Activated naive CD4-positive, alpha-beta T cell treated with anti-CD3 and anti-CD28 coated beads for 36 hours (primary cell): ENCODE data around the gene MPZL1. TPM values are rescaled to one million over a fixed set of nuclear protein-coding genes. Genes with fewer than 3 reads are reported as not detected.
"Not testable (repeated sequence)": the region's sequence is repeated elsewhere in the genome, so short reads cannot be mapped to it uniquely, and the experiment has no call there.

ENCODE experiments used
- CTCF ChIA-PET: fragments of 350-600 bp; sonication (Branson Sonifier 250); formaldehyde crosslinking; loops from one replicate; lab custom pipeline; 2021; ENCODE audit warnings: antibody characterized with exemption; lab: Charles Lee
- DNase-seq: peaks from one replicate; pipeline ENCODE4 v3.0.0-alpha.2; 2020
- H3K27ac Mint-ChIP-seq: one replicate; pipeline ENCODE4 v1.8.0; 2021; ENCODE audit warnings: mild to moderate bottlenecking, mixed read lengths
- H3K27me3 Mint-ChIP-seq: one replicate; pipeline ENCODE4 v1.8.0; 2021; ENCODE audit warnings: low read depth, mixed read lengths
- H3K36me3 Mint-ChIP-seq: one replicate; pipeline ENCODE4 v1.8.0; 2021; ENCODE audit warnings: low read depth, mixed read lengths
- H3K4me1 Mint-ChIP-seq: one replicate; pipeline ENCODE4 v1.8.0; 2021; ENCODE audit warnings: low read depth, mixed read lengths
- H3K4me3 Mint-ChIP-seq: one replicate; pipeline ENCODE4 v1.8.0; 2021; ENCODE audit warnings: mild to moderate bottlenecking, moderate library complexity, mixed read lengths
- H3K9me3 Mint-ChIP-seq: one replicate; pipeline ENCODE4 v1.8.0; 2021; ENCODE audit warnings: mixed read lengths
- intact Hi-C: fragments of 100-400 bp; cut with micrococcal nuclease; formaldehyde crosslinking; loops from one replicate; pipeline ENCODE4 v1.15.1; 2023
- total RNA-seq, 2 experiments: library from RNA; stranded (reverse); gene quantifications; one replicate each; pipeline ENCODE4 v1.2.3, GENCODE V29; 2021

The MPZL1 gene
- total RNA-seq, 2 experiments from 2014 or later, result 24.2 to 28.1 TPM

GRCh38 chr1:167722152-167722869 lies 529 bp downstream of the MPZL1 start:
- Mint-ChIP-seq H3K36me3 (peaks cover 9% of the 10 kb centered on the region), H3K27ac (no peak overlapping the region), H3K27me3 (no peaks in the 10 kb centered on the region), H3K4me3 (peak overlapping the region; percentile 89), H3K9me3 (no peaks in the 10 kb centered on the region), H3K4me1 (peaks cover 52% of the 10 kb centered on the region)
- intact Hi-C loops, result no loop called here
- CTCF ChIA-PET, result interaction anchor here (1.0 to 1.4 kb wide), 2 partner anchors 80 to 360 kb away, joined by 3 to 5 read pairs; no protein-coding TSS in a partner anchor
- peak; percentile 44 for DNase-seq

GRCh38 chr1:167722870-167723251 lies 1.1 kb downstream of the MPZL1 start:
- no peaks in the 10 kb centered on the region for H3K9me3 Mint-ChIP-seq
- peaks cover 9% of the 10 kb centered on the region for H3K36me3 Mint-ChIP-seq
- intact Hi-C loops, result no loop called here
- no peak overlapping the region for H3K27ac Mint-ChIP-seq
- H3K4me3 Mint-ChIP-seq, result peak overlapping the region; percentile 89
- no peaks in the 10 kb centered on the region for H3K27me3 Mint-ChIP-seq
- peaks cover 52% of the 10 kb centered on the region for H3K4me1 Mint-ChIP-seq
- CTCF ChIA-PET, result interaction anchor here (1.4 kb wide), 1 partner anchor 80 kb away, joined by 5 read pairs; no protein-coding TSS in a partner anchor
- DNase-seq, result no peak

GRCh38 chr1:167723707-167724323 lies 2.0 kb downstream of the MPZL1 start:
- DNase-seq, result no peak
- Mint-ChIP-seq H3K9me3 (no peaks in the 10 kb centered on the region), H3K4me3 (no peak overlapping the region), H3K36me3 (peaks cover 9% of the 10 kb centered on the region), H3K4me1 (peaks cover 52% of the 10 kb centered on the region), H3K27ac (no peak overlapping the region), H3K27me3 (no peaks in the 10 kb centered on the region)
- CTCF ChIA-PET, result interaction anchor here (1.7 kb wide), 1 partner anchor 9 kb away, joined by 6 read pairs; no protein-coding TSS in a partner anchor
- intact Hi-C loops, result no loop called here

- CTCF ChIA-PET, result no interaction called here
- H3K36me3 Mint-ChIP-seq, result peaks cover 13% of the 10 kb centered on the region
- peaks cover 33% of the 10 kb centered on the region for H3K4me1 Mint-ChIP-seq
- no peak overlapping the region for H3K4me3 Mint-ChIP-seq
- H3K27me3 Mint-ChIP-seq, result no peaks in the 10 kb centered on the region
- intact Hi-C loops, result no loop called here
- no peaks in the 10 kb centered on the region for H3K9me3 Mint-ChIP-seq
- DNase-seq, result no peak
- no peak overlapping the region for H3K27ac Mint-ChIP-seq
These were observed 4.2 kb downstream of the MPZL1 start for GRCh38 chr1:167726008-167726407.

- Mint-ChIP-seq H3K4me1 (peaks cover 16% of the 10 kb centered on the region), H3K27me3 (no peaks in the 10 kb centered on the region), H3K36me3 (peaks cover 12% of the 10 kb centered on the region), H3K27ac (no peak overlapping the region), H3K9me3 (no peaks in the 10 kb centered on the region), H3K4me3 (no peak overlapping the region)
- CTCF ChIA-PET, result no interaction called here
- no peak for DNase-seq
- intact Hi-C loops, result no loop called here
These were observed 7.1 kb downstream of the MPZL1 start for GRCh38 chr1:167728818-167729410.

GRCh38 chr1:167734227-167734626 lies 12.4 kb downstream of the MPZL1 start:
- DNase-seq, result no peak
- peaks cover 11% of the 10 kb centered on the region for H3K36me3 Mint-ChIP-seq
- no peaks in the 10 kb centered on the region for H3K9me3 Mint-ChIP-seq
- CTCF ChIA-PET, result no interaction called here
- no peaks in the 10 kb centered on the region for H3K27me3 Mint-ChIP-seq
- intact Hi-C loops, result no loop called here
- no peak overlapping the region for H3K27ac Mint-ChIP-seq
- no peak overlapping the region for H3K4me3 Mint-ChIP-seq
- no peaks in the 10 kb centered on the region for H3K4me1 Mint-ChIP-seq

GRCh38 chr1:167734841-167735240 lies 13.1 kb downstream of the MPZL1 start:
- intact Hi-C loops, result no loop called here
- Mint-ChIP-seq H3K4me3 (no peak overlapping the region), H3K4me1 (no peaks in the 10 kb centered on the region), H3K27me3 (no peaks in the 10 kb centered on the region), H3K9me3 (no peaks in the 10 kb centered on the region), H3K36me3 (peaks cover 9% of the 10 kb centered on the region), H3K27ac (no peak overlapping the region)
- no peak for DNase-seq
- CTCF ChIA-PET, result no interaction called here

GRCh38 chr1:167737169-167737568 lies 15.4 kb downstream of the MPZL1 start:
- Mint-ChIP-seq H3K4me3 (no peak overlapping the region), H3K9me3 (no peaks in the 10 kb centered on the region), H3K27me3 (no peaks in the 10 kb centered on the region), H3K4me1 (no peaks in the 10 kb centered on the region), H3K27ac (no peak overlapping the region), H3K36me3 (peaks cover 7% of the 10 kb centered on the region)
- intact Hi-C loops, result no loop called here
- no peak for DNase-seq
- CTCF ChIA-PET, result no interaction called here

- H3K9me3 Mint-ChIP-seq, result no peaks in the 10 kb centered on the region
- peaks cover 7% of the 10 kb centered on the region for H3K36me3 Mint-ChIP-seq
These were observed 16.4 kb downstream of the MPZL1 start for GRCh38 chr1:167738158-167738557.

GRCh38 chr1:167739752-167740151 lies 18.0 kb downstream of the MPZL1 start:
- Mint-ChIP-seq H3K27me3 (no peaks in the 10 kb centered on the region), H3K27ac (no peak overlapping the region), H3K36me3 (peaks cover 7% of the 10 kb centered on the region), H3K4me1 (peaks cover 7% of the 10 kb centered on the region), H3K9me3 (no peaks in the 10 kb centered on the region), H3K4me3 (no peak overlapping the region)
- CTCF ChIA-PET, result no interaction called here
- intact Hi-C loops, result no loop called here
- DNase-seq, result no peak

More at GRCh38 chr1:167738158-167738557, 16.4 kb downstream of the MPZL1 start:
- Mint-ChIP-seq H3K27me3 (no peaks in the 10 kb centered on the region), H3K27ac (no peak overlapping the region), H3K4me3 (no peak overlapping the region), H3K4me1 (peaks cover 6% of the 10 kb centered on the region)
- DNase-seq, result no peak
- CTCF ChIA-PET, result no interaction called here
- intact Hi-C loops, result no loop called here

GRCh38 chr1:167741103-167741502 lies 19.3 kb downstream of the MPZL1 start:
- DNase-seq, CTCF ChIA-PET, H3K4me3 Mint-ChIP-seq, H3K9me3 Mint-ChIP-seq, H3K27me3 Mint-ChIP-seq, H3K36me3 Mint-ChIP-seq, H3K27ac Mint-ChIP-seq, H3K4me1 Mint-ChIP-seq, intact Hi-C loops: not testable (repeated sequence)

GRCh38 chr1:167742392-167743057 lies 20.7 kb downstream of the MPZL1 start:
- DNase-seq, H3K4me1 Mint-ChIP-seq, H3K27ac Mint-ChIP-seq, H3K9me3 Mint-ChIP-seq, H3K27me3 Mint-ChIP-seq, intact Hi-C loops, H3K36me3 Mint-ChIP-seq, H3K4me3 Mint-ChIP-seq, CTCF ChIA-PET: not testable (repeated sequence)
